ENCODE data around the gene AOPEP. TPM values are rescaled to one million over a fixed set of nuclear protein-coding genes. Genes with fewer than 3 reads are reported as not detected.

AOPEP gene
- total and polyA plus RNA-seq, 4 donors: 29.0 to 121 (median 60.0) TPM

DNA sequence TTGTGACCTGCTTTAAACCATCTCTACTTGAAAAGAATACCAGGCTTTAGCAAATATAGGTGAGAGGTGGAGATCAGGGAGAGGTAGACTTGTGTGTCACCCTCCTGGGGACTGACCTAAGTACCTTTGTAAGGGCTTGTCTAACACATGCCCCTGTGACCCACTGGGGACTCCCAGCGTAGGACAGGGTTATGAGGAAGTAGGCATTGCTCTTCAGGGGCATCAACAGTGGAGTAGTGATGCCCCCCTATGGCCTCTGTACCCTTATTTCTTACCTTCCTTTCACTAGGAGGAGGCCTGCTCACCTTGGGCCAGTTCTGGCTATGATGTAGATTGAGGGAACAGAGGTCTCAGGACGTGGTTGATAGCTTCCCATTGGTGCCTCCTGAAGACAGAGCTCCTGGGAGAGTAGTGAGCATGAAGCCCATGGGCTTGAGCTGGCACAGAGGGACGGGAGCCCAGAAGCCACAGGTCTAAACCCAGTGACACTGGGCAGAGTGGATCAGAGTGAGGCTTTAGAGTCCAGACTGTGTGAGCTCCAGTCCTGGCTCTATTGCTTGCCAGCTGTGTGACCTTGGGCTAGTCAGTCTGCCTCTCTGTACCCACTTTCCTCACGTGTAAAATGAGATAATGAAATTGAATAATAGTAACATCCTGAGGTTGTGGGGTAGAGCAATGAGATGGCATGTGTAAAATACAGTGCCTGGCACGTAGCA, 191.7 kb downstream of the AOPEP start:
- TF ChIP-seq, protein P1, sequence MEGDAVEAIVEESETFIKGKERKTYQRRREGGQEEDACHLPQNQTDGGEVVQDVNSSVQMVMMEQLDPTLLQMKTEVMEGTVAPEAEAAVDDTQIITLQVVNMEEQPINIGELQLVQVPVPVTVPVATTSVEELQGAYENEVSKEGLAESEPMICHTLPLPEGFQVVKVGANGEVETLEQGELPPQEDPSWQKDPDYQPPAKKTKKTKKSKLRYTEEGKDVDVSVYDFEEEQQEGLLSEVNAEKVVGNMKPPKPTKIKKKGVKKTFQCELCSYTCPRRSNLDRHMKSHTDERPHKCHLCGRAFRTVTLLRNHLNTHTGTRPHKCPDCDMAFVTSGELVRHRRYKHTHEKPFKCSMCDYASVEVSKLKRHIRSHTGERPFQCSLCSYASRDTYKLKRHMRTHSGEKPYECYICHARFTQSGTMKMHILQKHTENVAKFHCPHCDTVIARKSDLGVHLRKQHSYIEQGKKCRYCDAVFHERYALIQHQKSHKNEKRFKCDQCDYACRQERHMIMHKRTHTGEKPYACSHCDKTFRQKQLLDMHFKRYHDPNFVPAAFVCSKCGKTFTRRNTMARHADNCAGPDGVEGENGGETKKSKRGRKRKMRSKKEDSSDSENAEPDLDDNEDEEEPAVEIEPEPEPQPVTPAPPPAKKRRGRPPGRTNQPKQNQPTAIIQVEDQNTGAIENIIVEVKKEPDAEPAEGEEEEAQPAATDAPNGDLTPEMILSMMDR (IDR thresholded peaks at IDR 0.05; ENCODE audit: control extremely low read depth, extremely low read depth): no peak
- H3K4me3 ChIP-seq: no peak overlapping the region
- H3K9ac ChIP-seq (ENCODE audit: insufficient read depth in 1 of 2, low read length in 2 of 2): no peak overlapping the region
- H3K36me3 ChIP-seq (ENCODE audit: control insufficient read depth in 4 of 4, insufficient read depth in 4 of 4, low read length in 4 of 4): no peaks in the 10 kb centered on the region
- peaks cover 8 to 50% (median 24%) of the 10 kb centered on the region in 5 donors for H3K4me1 ChIP-seq (ENCODE audit: control insufficient read depth in 5 of 5, insufficient read depth in 5 of 5, low read length in 5 of 5)
- DNase-seq: no peak
- no peak for ATAC-seq (ENCODE audit: insufficient read depth, low FRiP score)
- H3K27me3 ChIP-seq (ENCODE audit: control insufficient read depth in 3 of 3, insufficient read depth in 3 of 3, low read length in 2 of 3): no peaks in the 10 kb centered on the region
- 76 to 82% methylated on average over 5 of the region's 5 CpGs for WGBS, 2 donors
- H3K9me3 ChIP-seq (ENCODE audit: control insufficient read depth in 4 of 4, insufficient read depth in 3 of 4, low read length in 3 of 4): no peaks in the 10 kb centered on the region
- peak overlapping the region in 1 of 2 donors; percentile 32 for H3K27ac ChIP-seq (ENCODE audit: low read depth in 1 of 2, low read length in 1 of 2)

DNA sequence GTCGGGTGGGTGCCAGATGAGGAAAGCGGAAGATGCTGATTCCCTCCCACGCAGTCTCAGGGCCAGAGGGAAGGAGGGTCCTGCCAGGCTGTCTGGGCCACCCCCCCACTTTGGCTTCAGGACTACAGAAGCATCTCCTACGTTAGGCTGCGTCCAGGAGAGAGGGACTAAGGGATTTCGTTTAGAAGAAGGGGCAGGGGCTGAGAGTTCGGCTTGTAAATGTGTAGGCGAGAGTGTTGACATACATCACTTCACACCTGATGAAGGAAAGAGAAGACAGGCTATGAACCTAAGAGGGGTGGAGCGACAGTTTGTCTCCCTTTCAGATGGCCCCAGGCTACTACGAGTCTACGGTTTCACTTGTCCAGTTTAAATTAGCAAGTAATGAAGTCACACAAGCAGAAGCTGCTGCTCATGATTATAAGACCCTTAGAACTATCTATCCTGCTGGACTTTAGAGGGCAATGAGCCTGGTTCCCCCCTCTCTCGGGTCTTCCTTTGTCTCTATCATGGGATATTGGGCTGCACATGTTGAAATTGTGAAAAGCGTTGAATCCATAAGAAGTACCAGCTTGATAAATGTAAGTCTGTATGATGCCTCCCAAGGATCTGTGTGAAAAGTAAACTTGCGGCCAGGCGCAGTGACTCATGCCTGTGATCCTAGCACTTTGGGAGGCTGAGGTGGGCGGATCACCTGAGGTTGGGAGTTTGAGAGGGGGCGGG, 193.0 kb downstream of the AOPEP start:
- ATAC-seq (ENCODE audit: insufficient read depth, low FRiP score) (peak; percentile 34), DNase-seq (no peak)
- H3K4me3 ChIP-seq: no peak overlapping the region
- H3K4me1 ChIP-seq (ENCODE audit: control insufficient read depth in 5 of 5, insufficient read depth in 5 of 5, low read length in 5 of 5): peaks cover 12 to 49% (median 26%) of the 10 kb centered on the region in 5 donors
- WGBS, 2 donors: 76 to 89% methylated on average over 17 of the region's 17 CpGs
- no peaks in the 10 kb centered on the region for H3K9me3 ChIP-seq (ENCODE audit: control insufficient read depth in 4 of 4, insufficient read depth in 3 of 4, low read length in 3 of 4)
- H3K27me3 ChIP-seq (ENCODE audit: control insufficient read depth in 3 of 3, insufficient read depth in 3 of 3, low read length in 2 of 3): no peaks in the 10 kb centered on the region
- TF ChIP-seq, protein P1 (IDR thresholded peaks at IDR 0.05; ENCODE audit: control extremely low read depth, extremely low read depth): no peak
- no peaks in the 10 kb centered on the region for H3K36me3 ChIP-seq (ENCODE audit: control insufficient read depth in 4 of 4, insufficient read depth in 4 of 4, low read length in 4 of 4)
- no peak overlapping the region for H3K9ac ChIP-seq (ENCODE audit: insufficient read depth in 1 of 2, low read length in 2 of 2)
- H3K27ac ChIP-seq (ENCODE audit: low read depth in 1 of 2, low read length in 1 of 2): peak overlapping the region in 1 of 2 donors; percentile 44

DNA sequence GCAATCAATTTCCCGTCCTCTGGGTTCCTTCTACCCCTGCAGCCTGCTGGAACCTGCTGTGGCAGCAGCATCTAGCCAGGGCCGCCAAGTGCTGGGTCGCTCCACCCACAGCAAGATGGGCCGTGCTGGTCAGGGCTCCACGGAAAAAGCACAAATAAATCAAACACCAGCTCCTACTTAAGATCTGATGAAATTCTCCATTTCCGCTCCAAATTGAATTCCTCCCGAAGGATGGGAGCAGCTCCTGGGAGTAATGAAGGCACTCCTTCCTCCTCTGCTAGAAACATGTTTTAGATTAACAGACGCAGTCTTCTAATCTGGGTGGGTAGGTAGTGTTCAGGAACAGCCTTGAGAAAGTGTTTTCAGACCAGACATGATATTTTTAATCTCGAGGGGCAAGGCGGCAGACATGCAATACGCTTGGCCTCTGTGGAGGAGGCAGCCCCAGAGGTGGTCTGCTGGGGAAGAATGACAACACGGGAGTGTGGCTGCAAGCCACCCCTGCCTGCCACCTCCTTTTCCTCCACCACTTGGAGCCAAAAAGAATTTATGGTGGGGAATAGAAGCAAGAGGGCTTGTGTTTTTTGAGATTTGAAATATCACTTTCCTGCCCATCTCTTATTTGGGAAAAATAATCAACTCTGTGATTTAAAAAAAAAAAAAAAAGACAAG, 194.1 kb downstream of the AOPEP start:
- H3K4me1 ChIP-seq (ENCODE audit: control insufficient read depth in 5 of 5, insufficient read depth in 5 of 5, low read length in 5 of 5): peaks cover 12 to 44% (median 26%) of the 10 kb centered on the region in 5 donors
- WGBS, 2 donors: 56 to 82% methylated on average over 12 of the region's 12 CpGs
- H3K27ac ChIP-seq (ENCODE audit: low read depth in 1 of 2, low read length in 1 of 2): peak overlapping the region in 1 of 2 donors; percentile 92
- TF ChIP-seq, protein P1 (IDR thresholded peaks at IDR 0.05; ENCODE audit: control extremely low read depth, extremely low read depth): no peak
- no peak overlapping the region for H3K4me3 ChIP-seq
- no peaks in the 10 kb centered on the region for H3K27me3 ChIP-seq (ENCODE audit: control insufficient read depth in 3 of 3, insufficient read depth in 3 of 3, low read length in 2 of 3)
- peak overlapping the region in 1 of 2 donors; percentile 7 for H3K9ac ChIP-seq (ENCODE audit: insufficient read depth in 1 of 2, low read length in 2 of 2)
- no peaks in the 10 kb centered on the region for H3K36me3 ChIP-seq (ENCODE audit: control insufficient read depth in 4 of 4, insufficient read depth in 4 of 4, low read length in 4 of 4)
- H3K9me3 ChIP-seq (ENCODE audit: control insufficient read depth in 4 of 4, insufficient read depth in 3 of 4, low read length in 3 of 4): no peaks in the 10 kb centered on the region
- DNase-seq (peak in 2 of 3 donors; percentile 66 to 76), ATAC-seq (ENCODE audit: insufficient read depth, low FRiP score) (peak; percentile 50)
